Fibroblast of lung (primary cell): Measurements from ENCODE around the gene SIGLEC11.

ENCODE experiments used
- EZH2 ChIP-seq: IDR thresholded peaks from 2 replicates; pipeline ENCODE4 v1.5.1; 2012; ENCODE audit warnings: low read length, control low read depth, mild to moderate bottlenecking; ENCODE audit errors: missing control alignments
- TF ChIP-seq, protein P1 (sequence below), 2 donors: IDR thresholded peaks in 1 of 2; conservative IDR thresholded peaks in 1 of 2; 1 replicate in 1 of 2; 2 replicates in 1 of 2; pipeline ENCODE4 v1.5.1; 2011 to 2012; ENCODE audit warnings: low read length in 2 of 2, control low read depth in 1 of 2, inconsistent platforms in 1 of 2, low read depth in 1 of 2, mild to moderate bottlenecking in 1 of 2

DNA sequence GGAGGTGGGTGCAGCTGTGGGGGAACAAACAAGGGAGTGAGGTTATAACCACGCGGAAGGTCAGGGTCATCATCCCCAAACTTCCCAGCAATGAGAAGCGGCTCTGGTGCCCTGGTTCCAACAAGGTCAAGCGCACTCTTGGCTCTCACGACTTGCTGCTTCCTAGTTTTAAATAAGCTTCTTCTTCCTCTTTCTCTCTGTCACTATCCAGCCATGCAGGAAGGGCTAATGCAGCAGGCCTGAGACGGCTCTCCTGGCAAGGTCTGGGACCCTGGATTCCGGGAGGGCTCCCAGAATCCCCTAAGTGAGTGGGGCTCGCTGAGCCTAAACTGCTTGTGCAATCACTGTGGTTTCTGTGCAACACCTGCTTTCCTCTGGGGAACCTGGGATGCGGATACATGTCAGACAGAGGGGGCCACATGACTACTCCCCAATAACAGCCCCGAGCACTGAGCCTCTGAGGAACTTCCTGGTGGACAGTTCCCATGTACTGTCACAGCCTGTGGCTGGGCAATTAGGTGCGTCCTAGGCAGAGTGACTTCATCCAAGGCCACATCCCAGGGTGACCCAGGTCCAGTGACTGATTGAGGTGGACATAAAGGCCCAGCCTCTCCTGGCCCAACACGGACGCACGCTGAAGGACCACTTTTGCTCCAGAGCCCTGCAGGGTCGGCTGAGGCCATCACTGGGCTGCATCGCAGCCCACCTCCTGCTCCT is 40.0 kb upstream of the SIGLEC11 start:
- TF ChIP-seq, protein P1, sequence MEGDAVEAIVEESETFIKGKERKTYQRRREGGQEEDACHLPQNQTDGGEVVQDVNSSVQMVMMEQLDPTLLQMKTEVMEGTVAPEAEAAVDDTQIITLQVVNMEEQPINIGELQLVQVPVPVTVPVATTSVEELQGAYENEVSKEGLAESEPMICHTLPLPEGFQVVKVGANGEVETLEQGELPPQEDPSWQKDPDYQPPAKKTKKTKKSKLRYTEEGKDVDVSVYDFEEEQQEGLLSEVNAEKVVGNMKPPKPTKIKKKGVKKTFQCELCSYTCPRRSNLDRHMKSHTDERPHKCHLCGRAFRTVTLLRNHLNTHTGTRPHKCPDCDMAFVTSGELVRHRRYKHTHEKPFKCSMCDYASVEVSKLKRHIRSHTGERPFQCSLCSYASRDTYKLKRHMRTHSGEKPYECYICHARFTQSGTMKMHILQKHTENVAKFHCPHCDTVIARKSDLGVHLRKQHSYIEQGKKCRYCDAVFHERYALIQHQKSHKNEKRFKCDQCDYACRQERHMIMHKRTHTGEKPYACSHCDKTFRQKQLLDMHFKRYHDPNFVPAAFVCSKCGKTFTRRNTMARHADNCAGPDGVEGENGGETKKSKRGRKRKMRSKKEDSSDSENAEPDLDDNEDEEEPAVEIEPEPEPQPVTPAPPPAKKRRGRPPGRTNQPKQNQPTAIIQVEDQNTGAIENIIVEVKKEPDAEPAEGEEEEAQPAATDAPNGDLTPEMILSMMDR (conservative IDR thresholded peaks at IDR 0.05 in 1 of 2, IDR thresholded peaks at IDR 0.05 in 1 of 2; ENCODE audit: low read depth in 1 of 2, low read length in 2 of 2) = no peak
- TF ChIP-seq EZH2 = no peak
